Fibroblast of skin of left quadriceps (primary cell): ENCODE data around the gene KIF2A.

Experiments used
- DNase-seq, 2 experiments: peaks; one replicate each; pipeline ENCODE4 v3.0.0-alpha.2; 2013; ENCODE audit warnings: low read depth in 2 of 2

KIF2A gene

DNA sequence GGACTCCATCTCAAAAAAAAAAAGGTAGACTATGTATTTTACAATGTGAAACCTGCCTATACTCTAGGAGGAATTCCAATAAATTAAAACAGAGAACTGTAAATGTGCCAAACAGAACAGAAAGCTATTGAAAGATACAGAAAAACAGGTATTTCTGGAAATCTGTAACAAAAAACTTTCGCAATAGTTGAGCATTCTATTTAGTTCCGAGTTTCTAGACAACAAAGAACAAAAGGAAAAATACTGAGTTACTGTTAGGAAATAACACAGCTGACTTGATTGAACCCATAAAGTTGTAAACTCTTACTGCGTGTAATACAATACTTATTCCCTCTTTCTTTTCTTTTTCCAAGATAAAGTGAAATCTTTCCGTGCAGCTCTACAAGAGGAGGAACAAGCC lies 79.1 kb downstream of the KIF2A start:
- no peak for DNase-seq

DNA sequence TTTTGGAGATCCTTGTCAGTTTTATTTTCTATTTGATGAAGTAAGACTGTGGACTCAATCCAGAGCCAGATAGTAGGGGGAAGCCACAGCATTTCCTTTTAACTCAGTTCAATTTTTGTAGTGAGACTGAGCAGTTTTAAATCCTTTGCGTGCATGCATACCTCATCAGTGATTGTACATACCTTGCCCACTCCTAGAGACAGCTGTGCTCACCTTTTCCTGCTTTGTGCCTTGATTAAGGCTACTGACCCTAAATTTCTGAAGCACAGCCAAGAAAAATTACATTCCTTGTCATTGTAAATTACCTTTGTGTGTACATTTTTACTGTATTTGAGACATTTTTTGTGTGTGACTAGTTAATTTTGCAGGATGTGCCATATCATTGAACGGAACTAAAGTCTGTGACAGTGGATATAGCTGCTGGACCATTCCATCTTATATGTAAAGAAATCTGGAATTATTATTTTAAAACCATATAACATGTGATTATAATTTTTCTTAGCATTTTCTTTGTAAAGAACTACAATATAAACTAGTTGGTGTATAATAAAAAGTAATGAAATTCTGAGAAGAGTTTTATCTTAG lies 79.9 kb downstream of the KIF2A start:
- DNase-seq: no peak

DNA sequence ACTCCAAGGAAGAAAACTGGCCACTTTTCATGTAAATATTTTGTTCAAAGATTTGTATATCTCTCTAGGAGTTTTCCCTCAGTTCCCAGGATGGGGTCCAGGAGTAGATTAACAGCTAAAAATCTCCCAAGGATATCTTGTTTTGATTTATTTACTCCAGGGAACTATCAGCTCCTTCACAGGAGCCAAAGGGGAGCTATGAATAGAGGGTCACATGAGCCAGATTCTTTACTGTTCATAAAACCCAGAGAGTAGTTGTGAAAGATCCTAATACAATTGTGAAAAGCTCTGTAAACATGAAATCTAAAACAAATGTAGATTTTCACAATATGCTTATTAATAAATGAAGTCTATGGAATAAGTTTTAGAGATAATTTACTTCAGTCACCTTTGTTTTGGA lies 80.8 kb downstream of the KIF2A start:
- no peak for DNase-seq

DNA sequence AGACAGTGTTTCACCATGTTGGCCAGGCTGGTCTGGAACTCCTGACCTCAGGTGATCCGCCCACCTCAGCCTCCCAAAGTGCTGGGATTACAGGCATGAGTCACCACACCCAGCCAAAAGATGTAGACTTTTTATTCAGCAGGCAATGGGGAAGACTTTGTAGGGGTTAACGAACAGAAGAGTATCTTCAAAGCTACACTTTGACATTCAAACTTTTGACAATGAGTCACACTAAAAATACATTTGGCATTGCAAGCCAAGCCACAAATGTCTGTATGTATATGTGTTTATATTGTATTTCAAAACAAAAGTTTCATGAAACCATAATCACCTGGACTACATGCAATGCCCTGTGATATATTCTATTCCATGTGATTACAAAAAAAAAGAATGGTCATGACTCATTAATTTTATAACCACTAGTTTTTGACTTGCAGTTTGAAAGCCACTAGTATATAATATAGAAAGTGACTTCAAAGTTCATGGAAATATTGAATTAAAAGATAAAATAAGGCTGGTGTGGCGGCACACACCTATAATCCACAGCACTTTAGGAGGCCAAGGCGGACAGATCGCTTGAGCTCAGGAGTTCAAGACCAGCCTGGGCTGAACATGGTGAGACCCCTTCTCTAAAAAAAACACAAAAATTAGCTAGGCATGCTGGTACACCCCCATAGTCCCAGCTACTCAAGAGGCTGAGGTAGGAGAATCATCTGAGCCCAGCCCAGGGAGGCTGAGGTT lies 89.4 kb downstream of the KIF2A start:
- DNase-seq: peak in 1 of 2 experiments; percentile 4

DNA sequence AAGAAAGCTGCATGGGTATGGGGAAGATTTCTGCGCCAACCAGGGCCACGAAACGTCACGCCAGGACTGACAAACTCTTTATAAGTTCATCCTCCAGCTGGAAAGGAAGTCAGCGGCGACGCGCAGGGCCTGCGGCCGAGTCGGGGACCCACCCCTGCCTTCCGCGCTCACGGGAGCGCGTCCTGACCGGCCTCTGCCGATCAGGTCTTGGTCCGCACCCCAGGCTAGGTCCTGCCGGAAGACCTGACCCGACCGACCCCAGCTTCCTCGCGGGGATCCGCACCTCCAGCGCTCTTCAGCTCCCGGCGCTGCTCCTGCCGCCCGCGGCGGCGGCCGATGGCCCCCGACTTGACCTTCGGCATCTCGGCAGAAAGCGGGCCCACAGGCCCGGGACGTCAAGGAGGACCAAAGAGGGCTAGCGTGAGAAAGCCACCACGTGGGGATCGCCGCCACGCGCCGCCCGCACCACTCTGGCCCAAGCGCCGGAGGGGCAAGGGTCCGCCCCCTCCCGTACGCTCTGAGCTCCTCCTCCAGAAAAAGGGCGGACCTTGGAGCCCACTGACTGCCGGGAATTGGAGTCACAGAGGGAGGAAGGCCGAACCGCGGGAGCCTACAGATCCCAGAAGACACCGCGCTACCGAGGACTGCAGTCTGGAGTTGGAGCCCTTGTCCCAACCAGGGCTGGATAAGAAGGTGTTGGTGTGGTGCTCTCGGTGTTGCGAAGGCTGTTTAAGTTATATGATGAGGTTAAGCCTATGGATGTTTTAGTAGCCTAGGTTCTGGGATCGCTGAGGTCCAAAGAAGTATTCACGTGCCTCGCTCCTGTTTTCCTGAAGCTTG lies 97.6 kb downstream of the KIF2A start, which contains the start of gene DIMT1:
Gene DIMT1, minus strand, starts transcription at position 495 of the 840 bp plus-strand sequence. Its CDS starts 133 bp downstream, at position 362.
- DNase-seq: peak; percentile 94 to 95

DNA sequence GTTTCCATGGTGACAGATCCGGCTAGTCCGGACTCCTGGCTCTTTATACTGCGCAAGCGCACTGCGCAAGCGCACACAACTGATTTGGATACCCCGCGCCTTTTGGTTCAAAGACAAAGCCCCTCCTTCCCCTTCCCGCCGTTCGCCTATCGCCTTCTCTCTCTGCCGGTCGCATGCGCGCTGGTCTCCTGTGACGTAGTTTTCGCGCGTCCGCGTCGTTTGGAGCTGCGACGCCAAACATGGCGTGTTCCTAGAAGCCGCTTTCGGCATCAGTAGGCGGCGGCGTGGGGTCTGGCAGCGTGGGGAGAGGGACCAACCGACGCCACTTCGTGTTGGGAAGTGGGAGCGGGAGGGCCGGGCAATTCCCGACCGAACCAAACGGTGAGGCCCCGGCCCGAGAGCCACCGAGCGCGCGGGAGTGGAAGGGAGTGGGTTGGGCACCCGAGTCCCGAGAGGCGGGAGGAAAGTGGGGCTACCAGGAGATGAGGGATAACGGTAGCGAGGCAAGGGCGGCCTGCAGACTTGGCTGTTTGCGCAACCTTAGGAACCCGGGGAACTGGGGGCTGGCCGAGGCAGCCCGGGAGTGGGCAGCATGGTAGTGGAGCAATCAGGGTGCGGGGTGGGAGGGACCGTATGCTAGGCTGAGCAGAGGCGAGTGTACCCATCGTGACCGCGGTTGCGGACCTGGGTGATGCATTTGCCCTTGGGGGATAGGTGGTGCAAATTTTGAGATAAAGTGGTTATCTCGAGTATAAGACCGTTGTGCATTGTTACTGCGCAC lies 106.7 kb downstream of the KIF2A start, which contains the start of gene IPO11:
Gene IPO11, plus strand, starts transcription at position 215 of the 781 bp plus-strand sequence. CDS start 24,517 bp downstream, outside the sequence.
- peak; percentile 98 for DNase-seq

DNA sequence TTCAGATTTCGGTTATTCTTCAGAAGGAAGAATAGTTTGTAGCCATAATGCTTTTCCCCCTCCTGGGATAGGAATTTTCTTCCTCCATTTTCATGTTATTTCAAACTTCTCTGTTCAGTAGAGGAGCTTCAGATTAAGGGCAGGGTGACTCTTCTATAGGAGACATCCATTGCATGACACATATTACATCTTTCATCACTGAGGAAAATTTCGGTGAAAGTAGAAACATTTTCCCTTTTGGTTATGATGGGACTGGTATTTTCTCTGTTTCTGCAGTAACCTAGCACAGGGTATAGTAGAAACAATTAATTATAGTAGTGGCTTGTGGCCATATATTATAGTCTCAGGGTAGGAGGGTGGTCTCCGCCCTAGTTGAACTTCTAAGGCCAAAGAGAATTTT lies 107.7 kb downstream of the KIF2A start:
- DNase-seq: no peak

DNA sequence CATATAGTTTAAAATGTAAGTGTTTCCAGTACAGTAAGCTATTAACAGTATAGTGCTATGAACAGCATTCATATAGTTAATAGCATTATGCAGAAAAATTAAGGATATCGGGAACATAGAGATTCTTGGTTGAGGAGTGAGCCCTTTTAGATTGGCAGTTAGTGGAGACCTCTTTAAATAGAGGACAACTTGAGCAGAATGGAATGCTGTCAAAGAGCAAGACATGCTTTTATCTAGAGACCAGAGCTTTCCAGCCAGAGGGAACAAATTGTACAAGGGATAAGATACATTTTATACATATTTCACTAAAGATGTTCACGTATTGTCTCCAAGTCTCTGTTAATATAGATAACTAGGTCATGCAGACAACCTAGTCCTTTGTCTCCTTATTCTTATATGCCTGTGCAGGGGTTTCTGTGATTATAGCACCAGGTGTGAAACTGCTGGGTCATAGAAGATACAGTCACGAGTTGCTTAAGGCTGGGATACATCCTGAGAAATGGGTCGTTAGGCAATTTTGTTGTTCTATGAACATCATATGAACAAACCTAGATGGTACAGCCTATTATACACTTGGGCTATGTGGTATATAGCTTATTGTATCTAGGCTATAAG lies 112.6 kb downstream of the KIF2A start:
- no peak for DNase-seq

DNA sequence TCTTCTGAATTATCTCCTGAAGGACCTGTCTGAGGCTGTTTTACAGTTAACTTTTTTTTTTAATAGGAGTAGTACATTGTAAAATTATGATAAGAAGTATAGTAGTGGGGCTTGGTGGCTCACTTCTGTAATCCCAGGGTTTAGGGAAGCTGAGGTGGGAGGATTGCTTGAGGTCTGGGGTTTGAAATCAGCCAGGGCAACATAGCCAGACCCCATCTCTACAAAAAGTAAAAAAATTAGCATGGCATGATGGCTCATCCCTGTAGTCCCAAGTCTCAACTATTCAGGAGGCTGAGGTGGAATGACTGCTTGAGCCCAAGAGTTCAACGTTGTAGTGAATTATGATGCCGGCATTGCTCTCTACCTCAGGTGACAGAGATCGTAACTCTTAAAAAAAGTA lies 113.6 kb downstream of the KIF2A start:
- no peak for DNase-seq

DNA sequence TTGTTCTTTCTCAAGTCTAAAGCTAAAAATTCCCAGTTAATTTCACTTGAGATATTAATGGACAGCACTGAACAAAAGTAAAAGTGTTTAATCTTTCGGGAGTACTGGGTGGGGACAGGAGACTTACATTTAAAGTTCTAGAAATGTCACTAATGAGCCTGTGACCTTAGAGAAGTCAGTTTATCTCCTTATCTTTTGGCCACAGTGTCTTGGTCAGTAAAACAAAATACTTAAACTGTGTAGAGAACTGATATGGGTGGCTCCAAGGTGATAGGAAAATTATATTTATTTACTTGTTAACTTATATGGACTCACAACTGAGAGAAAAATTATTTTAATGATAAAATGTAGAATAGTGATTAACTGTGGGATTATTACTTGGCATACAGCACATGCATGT lies 115.4 kb downstream of the KIF2A start:
- DNase-seq: no peak

DNA sequence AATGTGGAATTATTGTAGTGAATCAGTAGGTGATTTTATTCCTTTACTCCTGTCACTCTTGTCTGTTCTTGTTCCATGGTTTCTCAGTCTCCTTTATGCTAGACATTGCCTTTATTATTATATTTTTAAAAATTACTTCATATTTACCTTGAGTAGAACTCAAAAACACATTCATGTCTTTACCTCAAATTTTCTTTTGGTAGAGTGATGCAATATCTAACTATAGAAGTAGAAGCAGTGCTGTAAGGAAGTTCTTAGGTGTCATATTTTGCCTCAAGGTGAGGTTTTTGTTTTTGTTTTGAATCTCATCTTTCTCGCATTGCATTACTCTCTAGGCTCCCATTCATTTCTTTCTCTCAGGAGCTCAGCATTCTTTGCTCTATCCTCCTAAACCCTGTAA lies 118.8 kb downstream of the KIF2A start:
- no peak for DNase-seq

DNA sequence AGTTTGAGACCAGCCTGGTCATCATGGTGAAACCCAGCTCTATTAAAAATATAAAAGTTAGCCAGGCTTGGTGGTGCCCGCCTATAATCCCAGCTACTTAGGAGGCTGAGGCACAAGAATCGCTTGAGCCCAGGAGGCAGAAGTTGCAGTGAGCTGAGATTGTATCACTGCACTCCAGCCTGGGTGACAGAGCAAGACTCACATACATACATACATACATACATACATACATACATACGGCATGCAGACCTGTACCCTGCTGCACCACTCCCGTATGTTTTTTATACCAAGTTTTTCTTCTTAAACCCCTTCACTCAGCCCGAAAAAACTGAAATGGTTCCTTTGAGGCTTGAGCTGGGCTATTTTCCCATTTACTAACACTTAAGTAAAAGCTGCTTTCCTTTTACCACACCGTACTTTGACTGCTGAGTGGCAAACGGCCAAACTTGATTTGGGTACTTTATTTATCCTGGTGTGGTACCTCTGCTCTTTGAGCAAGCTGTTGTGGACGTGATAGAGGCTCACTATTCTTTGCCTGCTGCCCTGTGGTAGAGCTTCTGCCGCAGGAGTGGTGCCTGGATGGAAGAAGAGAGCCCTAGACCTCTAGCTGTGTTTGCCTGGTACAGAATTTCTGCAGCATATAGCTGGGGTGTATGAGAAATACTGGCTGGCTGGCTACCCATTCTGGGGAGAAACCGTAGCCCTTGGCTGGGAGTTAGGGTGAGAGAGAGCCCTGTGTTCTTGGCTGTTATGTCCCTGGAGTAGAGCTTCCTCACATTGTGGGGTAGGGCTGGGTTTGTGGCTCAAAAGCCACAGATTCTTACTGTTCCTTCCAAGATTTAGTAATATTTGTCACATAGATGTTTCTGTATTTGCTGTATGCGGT lies 126.0 kb downstream of the KIF2A start:
- DNase-seq: no peak

DNA sequence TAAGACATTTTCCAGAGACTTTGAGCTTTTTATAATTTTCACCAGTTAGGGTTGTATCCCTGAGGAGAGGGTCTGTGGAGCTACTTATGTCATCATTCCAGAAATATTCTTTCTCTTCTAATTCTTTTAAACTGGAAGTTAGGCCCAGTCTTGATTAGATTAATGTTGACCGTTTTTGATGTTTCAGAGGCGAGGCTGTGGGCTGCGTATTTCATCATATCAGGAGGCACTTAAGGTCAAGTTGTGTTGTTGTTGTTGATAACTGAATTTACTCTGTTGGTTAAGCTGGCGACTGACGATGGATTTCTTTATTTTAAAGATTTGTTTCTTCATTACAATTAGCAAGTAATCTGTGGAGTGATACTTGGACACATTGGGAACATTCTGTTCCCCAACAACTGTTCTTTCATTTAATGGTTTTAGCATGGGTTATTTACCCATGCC lies 126.6 kb downstream of the KIF2A start:
- DNase-seq: no peak
